KOPT-K1 (cell line): ENCODE measurements around the gene MYO9B.
"Not testable (repeated sequence)": the region's sequence is repeated elsewhere in the genome, so short reads cannot be mapped to it uniquely, and the experiment has no call there.

ENCODE experiments used
- H3K27ac ChIP-seq: fragments of 200-600 bp; sonication (generic); 2 replicates; pipeline ENCODE4 v1.5.1; 2016; ENCODE audit warnings: antibody characterized with exemption, mild to moderate bottlenecking, low read depth, low read length; ENCODE audit not compliant: poor library complexity, severe bottlenecking
- H3K36me3 ChIP-seq: fragments of 200-600 bp; sonication (generic); 2 replicates; pipeline ENCODE4 v1.5.1; 2017; ENCODE audit warnings: antibody characterized with exemption, mild to moderate bottlenecking, low read length, moderate library complexity; ENCODE audit not compliant: insufficient read depth
- H3K9me3 ChIP-seq: fragments of 200-600 bp; sonication (generic); 2 replicates; pipeline ENCODE4 v1.5.1; 2017; ENCODE audit warnings: antibody characterized with exemption, low read length, mild to moderate bottlenecking; ENCODE audit not compliant: insufficient read depth, poor library complexity, severe bottlenecking

The MYO9B gene

GRCh38 chr19:17180997-17181702 lies 105.6 kb downstream of the MYO9B start:
- peaks cover 92% of the 10 kb centered on the region for H3K36me3 ChIP-seq
- H3K9me3 ChIP-seq: no peaks in the 10 kb centered on the region
- H3K27ac ChIP-seq: no peak overlapping the region

GRCh38 chr19:17183271-17183761 lies 107.7 kb downstream of the MYO9B start:
- Histone ChIP-seq H3K36me3 (peaks cover 92% of the 10 kb centered on the region), H3K27ac (no peak overlapping the region), H3K9me3 (no peaks in the 10 kb centered on the region)

GRCh38 chr19:17183858-17184321 lies 108.3 kb downstream of the MYO9B start:
- no peaks in the 10 kb centered on the region for H3K9me3 ChIP-seq
- no peak overlapping the region for H3K27ac ChIP-seq
- H3K36me3 ChIP-seq: peaks cover 91% of the 10 kb centered on the region

- Histone ChIP-seq H3K9me3 (no peaks in the 10 kb centered on the region), H3K36me3 (peaks cover 91% of the 10 kb centered on the region), H3K27ac (no peak overlapping the region)
Observed at GRCh38 chr19:17184371-17184841, 108.8 kb downstream of the MYO9B start.

- H3K27ac ChIP-seq: no peak overlapping the region
- H3K36me3 ChIP-seq: peaks cover 97% of the 10 kb centered on the region
- H3K9me3 ChIP-seq: no peaks in the 10 kb centered on the region
Observed at GRCh38 chr19:17185590-17185989, 110.0 kb downstream of the MYO9B start.

- H3K27ac ChIP-seq, H3K9me3 ChIP-seq: not testable (repeated sequence)
- H3K36me3 ChIP-seq: peaks cover 98% of the 10 kb centered on the region
Observed at GRCh38 chr19:17191736-17192135, 116.2 kb downstream of the MYO9B start.

- Histone ChIP-seq H3K9me3 (no peaks in the 10 kb centered on the region), H3K27ac (no peak overlapping the region), H3K36me3 (peaks cover 97% of the 10 kb centered on the region)
Observed at GRCh38 chr19:17192751-17193150, 117.2 kb downstream of the MYO9B start.

GRCh38 chr19:17194608-17195007 lies 119.0 kb downstream of the MYO9B start:
- Histone ChIP-seq H3K27ac (no peak overlapping the region), H3K9me3 (no peaks in the 10 kb centered on the region), H3K36me3 (peaks cover 96% of the 10 kb centered on the region)

- H3K36me3 ChIP-seq: peaks cover 96% of the 10 kb centered on the region
- no peak overlapping the region for H3K27ac ChIP-seq
- H3K9me3 ChIP-seq: no peaks in the 10 kb centered on the region
Observed at GRCh38 chr19:17195106-17195505, 119.5 kb downstream of the MYO9B start.

- no peaks in the 10 kb centered on the region for H3K9me3 ChIP-seq
- peaks cover 96% of the 10 kb centered on the region for H3K36me3 ChIP-seq
- no peak overlapping the region for H3K27ac ChIP-seq
Observed at GRCh38 chr19:17196610-17197009, 121.0 kb downstream of the MYO9B start.

- Histone ChIP-seq H3K36me3 (peaks cover 96% of the 10 kb centered on the region), H3K27ac (no peak overlapping the region), H3K9me3 (no peaks in the 10 kb centered on the region)
Observed at GRCh38 chr19:17197666-17198065, 122.1 kb downstream of the MYO9B start.

- Histone ChIP-seq H3K9me3 (no peaks in the 10 kb centered on the region), H3K27ac (no peak overlapping the region), H3K36me3 (peaks cover 96% of the 10 kb centered on the region)
Observed at GRCh38 chr19:17200408-17201079, 125.0 kb downstream of the MYO9B start.

- Histone ChIP-seq H3K27ac (no peak overlapping the region), H3K9me3 (no peaks in the 10 kb centered on the region), H3K36me3 (peaks cover 97% of the 10 kb centered on the region)
Observed at GRCh38 chr19:17202249-17202648, 126.7 kb downstream of the MYO9B start.

GRCh38 chr19:17202713-17203112 lies 127.1 kb downstream of the MYO9B start:
- no peaks in the 10 kb centered on the region for H3K9me3 ChIP-seq
- H3K27ac ChIP-seq: no peak overlapping the region
- H3K36me3 ChIP-seq: peaks cover 92% of the 10 kb centered on the region

GRCh38 chr19:17205237-17206140 lies 129.9 kb downstream of the MYO9B start:
- Histone ChIP-seq H3K36me3 (peaks cover 88% of the 10 kb centered on the region), H3K27ac (no peak overlapping the region), H3K9me3 (no peaks in the 10 kb centered on the region)
